HEK293T (cell line): ENCODE measurements around the gene CCT3.
"Not testable (repeated sequence)": the region's sequence is repeated elsewhere in the genome, so short reads cannot be mapped to it uniquely, and the experiment has no call there.

ENCODE experiments used
- CTCF ChIA-PET: fragments of 350-600 bp; formaldehyde crosslinking; extraction: SDS; loops from one replicate; lab custom pipeline; 2021; ENCODE audit warnings: antibody characterized with exemption, inconsistent platforms; lab: Yijun Ruan, JAX
- POLR2A ChIA-PET: fragments of 350-600 bp; formaldehyde crosslinking; extraction: SDS; loops from one replicate; lab custom pipeline; 2020; ENCODE audit warnings: antibody characterized with exemption, inconsistent platforms; lab: Yijun Ruan, JAX
- DNase-seq: peaks from one replicate; pipeline ENCODE4 v3.0.0; 2012; ENCODE audit warnings: mixed read lengths; ENCODE audit errors: extremely low spot score
- ARNT ChIP-seq: fragments of 450-650 bp; IDR thresholded peaks from 2 replicates; pipeline ENCODE4 v1.6.1; 2017; ENCODE audit warnings: mild to moderate bottlenecking
- BHLHE40 ChIP-seq: fragments of 450-650 bp; IDR thresholded peaks from 2 replicates; pipeline ENCODE4 v1.6.1; 2016; ENCODE audit warnings: mild to moderate bottlenecking, moderate library complexity, borderline replicate concordance
- CTBP1 ChIP-seq: fragments of 450-650 bp; IDR thresholded peaks from 2 replicates; pipeline ENCODE4 v1.6.1; 2016; ENCODE audit warnings: borderline replicate concordance
- ELF4 ChIP-seq: fragments of 450-650 bp; IDR thresholded peaks from 2 replicates; pipeline ENCODE4 v1.6.1; 2017; ENCODE audit warnings: antibody characterized with exemption
- FOXA1 ChIP-seq: fragments of 450-650 bp; IDR thresholded peaks from 2 replicates; pipeline ENCODE4 v1.6.1; 2016; ENCODE audit warnings: mild to moderate bottlenecking
- FOXK2 ChIP-seq: fragments of 450-650 bp; IDR thresholded peaks from 2 replicates; pipeline ENCODE4 v1.6.1; 2016; ENCODE audit warnings: mild to moderate bottlenecking
- FOXM1 ChIP-seq: fragments of 450-650 bp; IDR thresholded peaks from 2 replicates; pipeline ENCODE4 v1.6.1; 2017; ENCODE audit warnings: mild to moderate bottlenecking, borderline replicate concordance
- HDGF ChIP-seq: fragments of 450-650 bp; IDR thresholded peaks from 2 replicates; pipeline ENCODE4 v1.6.1; 2017; ENCODE audit warnings: antibody characterized with exemption, borderline replicate concordance
- L3MBTL2 ChIP-seq: fragments of 450-650 bp; conservative IDR thresholded peaks from 2 replicates; pipeline ENCODE4 v1.6.1; 2016; ENCODE audit warnings: mild to moderate bottlenecking
- LEF1 ChIP-seq: fragments of 450-650 bp; IDR thresholded peaks from 2 replicates; pipeline ENCODE4 v1.6.1; 2017; ENCODE audit warnings: mild to moderate bottlenecking, borderline replicate concordance
- NFRKB ChIP-seq: fragments of 450-650 bp; IDR thresholded peaks from 2 replicates; pipeline ENCODE4 v1.6.1; 2016; ENCODE audit warnings: mild to moderate bottlenecking, moderate library complexity
- SP1 ChIP-seq: fragments of 450-650 bp; IDR thresholded peaks from 2 replicates; pipeline ENCODE4 v1.6.1; 2017
- SUZ12 ChIP-seq: fragments of 450-650 bp; IDR thresholded peaks from 2 replicates; pipeline ENCODE4 v1.6.1; 2016; ENCODE audit warnings: mild to moderate bottlenecking
- TARDBP ChIP-seq: fragments of 450-650 bp; IDR thresholded peaks from 2 replicates; pipeline ENCODE4 v1.6.1; 2016
- ZNF384 ChIP-seq: fragments of 450-650 bp; IDR thresholded peaks from 2 replicates; pipeline ENCODE4 v1.6.1; 2016

The CCT3 gene

DNA sequence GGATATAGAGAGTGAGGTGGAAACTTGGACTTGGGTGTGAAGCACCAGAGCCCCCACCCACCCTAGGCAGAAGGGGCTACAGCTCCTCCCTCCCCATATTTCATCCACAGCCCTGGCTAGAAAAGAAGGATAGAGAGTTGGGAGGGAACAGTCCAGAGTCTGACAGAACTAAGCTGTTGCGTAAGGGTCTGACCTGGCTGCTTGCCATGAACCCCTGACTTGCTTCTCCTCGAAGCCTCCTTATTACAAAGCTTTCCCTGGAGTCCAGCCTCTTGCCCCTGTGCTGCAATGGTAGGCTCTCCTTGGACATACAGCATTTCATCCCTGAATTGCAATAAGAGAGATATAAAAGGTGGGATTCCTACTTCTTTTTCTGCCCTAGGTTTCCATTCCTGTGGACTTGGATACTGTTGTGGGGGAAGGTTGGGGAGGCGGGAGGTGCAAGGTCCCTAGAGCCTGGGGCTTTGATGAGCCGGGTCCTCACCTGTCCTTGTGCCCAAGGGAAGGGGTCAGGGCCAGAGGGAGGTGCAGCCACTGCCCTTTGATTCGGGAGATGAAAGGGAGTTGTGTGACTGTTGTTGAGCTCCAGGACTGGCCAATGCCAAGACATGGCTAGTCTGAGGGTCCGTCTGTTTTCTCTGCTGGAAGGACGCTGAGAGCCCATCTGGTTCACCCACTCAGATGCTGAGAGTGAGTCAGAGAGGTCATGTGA lies 33.6 kb upstream of the CCT3 start:
- no peak for DNase-seq
- TF ChIP-seq ARNT (no peak), ZNF384 (no peak), NFRKB (no peak)
- POLR2A ChIA-PET = interaction anchor here (0.9 to 1.7 kb wide), 2 partner anchors 12 to 89 kb away, joined by 3 to 5 read pairs; partner anchors contain the start of gene SMG5
- CTCF ChIA-PET = interaction anchor here (0.6 to 4.3 kb wide), 5 partner anchors 12 to 118 kb away, joined by 3 to 18 read pairs (median 3); no protein-coding TSS in a partner anchor

DNA sequence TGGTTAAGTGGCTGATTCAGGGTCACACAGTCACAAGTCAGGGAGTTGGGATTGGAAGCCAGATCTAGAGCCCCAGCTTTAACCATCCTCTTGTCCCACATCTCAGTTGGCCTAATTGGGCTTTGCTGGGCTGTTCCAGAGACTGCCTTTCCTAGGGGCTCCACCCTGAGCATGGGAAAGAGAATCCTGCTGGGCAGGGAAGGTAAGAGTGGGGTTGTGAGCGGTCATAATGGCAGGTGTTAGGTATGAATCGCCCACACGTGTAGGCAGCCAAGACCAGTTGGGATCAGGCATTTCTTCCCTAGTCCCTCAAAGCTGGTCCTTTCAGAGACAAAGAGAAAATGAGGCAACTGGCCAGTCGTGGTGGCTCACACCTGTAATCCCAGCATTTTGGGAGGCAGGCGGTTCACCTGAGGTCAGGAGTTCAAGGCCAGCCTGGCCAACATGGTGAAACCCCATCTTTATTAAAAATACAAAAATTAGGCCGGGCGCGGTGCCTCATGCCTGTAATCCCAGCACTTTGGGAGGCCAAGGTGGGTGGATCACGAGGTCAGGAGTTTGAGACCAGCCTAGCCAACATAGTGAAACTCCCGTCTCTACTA lies 31.7 kb upstream of the CCT3 start:
- POLR2A ChIA-PET, DNase-seq, CTCF ChIA-PET: not testable (repeated sequence)

DNA sequence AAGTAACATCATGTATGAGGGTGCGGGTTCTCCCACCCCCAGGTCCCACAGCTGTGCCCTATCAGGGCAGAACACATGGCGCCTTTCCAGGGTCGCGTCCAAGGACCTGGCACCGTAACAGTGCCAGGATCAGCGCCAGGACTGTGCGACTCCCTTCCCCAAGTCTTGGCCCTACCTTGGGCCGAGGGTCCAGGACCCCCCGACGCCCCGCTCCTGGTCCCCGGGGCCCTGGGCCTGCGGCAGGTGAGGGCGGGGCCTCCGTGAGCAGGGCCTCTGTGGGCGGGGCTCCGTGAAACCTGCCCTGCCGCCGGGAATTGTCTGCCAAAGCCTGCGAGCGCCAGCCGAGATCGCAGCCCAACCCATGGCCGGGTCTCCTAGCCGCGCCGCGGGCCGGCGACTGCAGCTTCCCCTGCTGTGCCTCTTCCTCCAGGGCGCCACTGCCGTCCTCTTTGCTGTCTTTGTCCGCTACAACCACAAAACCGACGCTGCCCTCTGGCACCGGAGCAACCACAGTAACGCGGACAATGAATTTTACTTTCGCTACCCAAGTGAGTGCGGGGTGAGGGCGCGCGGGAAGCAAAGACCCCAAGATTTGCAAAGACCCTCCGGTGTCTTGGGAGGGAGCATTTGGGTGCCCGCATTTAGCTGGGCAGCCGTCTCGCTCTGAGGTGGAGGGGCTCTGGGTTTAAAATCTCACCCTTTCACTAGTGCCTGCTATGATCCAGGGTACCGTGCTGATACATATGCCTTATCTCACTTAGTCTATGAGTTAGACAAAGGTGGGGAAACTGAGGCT lies 31.0 kb upstream of the CCT3 start, which contains the start of gene RHBG:
RHBG (plus strand) TSS at position 323 of the 796 bp plus-strand sequence; CDS start at position 362, 39 bp downstream.
- TF ChIP-seq L3MBTL2 = no peak
- ChIA-PET CTCF (no interaction called here), POLR2A (no interaction called here)
- DNase-seq = no peak

DNA sequence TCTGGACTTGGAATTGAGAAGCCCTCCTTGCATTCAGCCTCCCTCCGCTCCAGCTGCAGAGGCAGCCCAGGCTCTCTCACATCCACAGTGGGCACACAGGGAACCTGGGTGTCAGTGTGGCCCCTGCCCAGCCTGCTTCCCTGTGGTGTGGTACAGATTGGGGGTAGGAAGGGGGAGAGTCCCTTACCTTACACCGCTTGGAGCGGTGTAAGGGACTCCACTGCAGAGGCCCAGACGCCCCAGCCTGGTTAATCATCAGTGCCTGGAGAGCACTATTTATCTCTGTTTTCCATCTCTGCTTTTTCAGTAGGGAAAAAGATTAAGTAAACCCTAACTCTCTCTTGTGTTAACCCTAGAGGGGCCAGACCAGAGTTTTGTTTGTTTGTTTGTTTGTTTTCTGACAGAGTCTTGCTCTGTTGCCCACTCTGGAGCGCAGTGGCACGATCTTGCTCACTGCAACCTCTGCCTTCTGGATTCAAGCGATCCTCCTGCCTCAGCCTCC lies 30.1 kb upstream of the CCT3 start:
- no peak for DNase-seq
- TF ChIP-seq LEF1 (no peak), FOXK2 (no peak), CTBP1 (no peak), BHLHE40 (no peak), ARNT (no peak), FOXM1 (no peak), L3MBTL2 (no peak), HDGF (no peak), SUZ12 (no peak), SP1 (no peak), TARDBP (no peak), ELF4 (no peak), ZNF384 (no peak), FOXA1 (no peak)
- CTCF ChIA-PET = no interaction called here
- POLR2A ChIA-PET = no interaction called here

DNA sequence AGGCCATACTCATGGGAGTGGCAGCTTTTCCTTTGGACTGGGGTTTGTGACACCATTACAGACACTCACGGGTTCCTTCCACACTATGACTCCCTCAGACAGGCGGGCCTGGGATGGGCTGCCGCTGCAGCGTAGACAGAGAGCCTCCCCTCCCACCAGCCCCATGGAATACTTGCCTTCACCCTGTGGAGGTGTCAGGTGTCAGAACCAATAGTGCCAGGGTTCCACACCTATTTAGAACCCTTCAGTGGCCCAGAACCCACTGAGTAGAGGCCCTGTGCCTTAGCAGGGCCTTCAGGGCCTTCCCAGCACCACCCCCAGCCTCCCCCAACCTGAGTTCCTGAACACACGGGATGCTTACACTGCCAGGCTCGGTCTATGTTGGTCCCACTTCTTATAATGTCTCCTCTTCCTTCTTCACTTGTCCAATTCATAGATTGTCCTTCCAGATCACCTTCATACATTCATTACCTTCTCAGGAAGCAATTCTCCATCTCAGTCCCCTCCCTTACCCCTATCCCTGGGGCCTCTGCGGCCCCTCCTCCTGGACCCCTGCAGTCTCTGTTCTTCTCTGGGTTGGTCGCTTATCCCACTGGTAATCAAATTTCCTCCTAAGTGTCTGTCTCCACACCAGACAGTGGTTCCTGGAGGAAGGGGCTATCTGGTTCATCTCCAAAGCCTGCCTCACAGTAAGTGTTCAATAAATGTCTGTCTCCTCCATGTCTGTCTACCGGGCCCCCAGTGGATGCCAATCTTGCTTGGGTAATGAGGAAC lies 29.5 kb upstream of the CCT3 start:
- TF ChIP-seq FOXA1 = no peak
- TF ChIP-seq FOXM1 = no peak
- no peak for TF ChIP-seq BHLHE40

DNA sequence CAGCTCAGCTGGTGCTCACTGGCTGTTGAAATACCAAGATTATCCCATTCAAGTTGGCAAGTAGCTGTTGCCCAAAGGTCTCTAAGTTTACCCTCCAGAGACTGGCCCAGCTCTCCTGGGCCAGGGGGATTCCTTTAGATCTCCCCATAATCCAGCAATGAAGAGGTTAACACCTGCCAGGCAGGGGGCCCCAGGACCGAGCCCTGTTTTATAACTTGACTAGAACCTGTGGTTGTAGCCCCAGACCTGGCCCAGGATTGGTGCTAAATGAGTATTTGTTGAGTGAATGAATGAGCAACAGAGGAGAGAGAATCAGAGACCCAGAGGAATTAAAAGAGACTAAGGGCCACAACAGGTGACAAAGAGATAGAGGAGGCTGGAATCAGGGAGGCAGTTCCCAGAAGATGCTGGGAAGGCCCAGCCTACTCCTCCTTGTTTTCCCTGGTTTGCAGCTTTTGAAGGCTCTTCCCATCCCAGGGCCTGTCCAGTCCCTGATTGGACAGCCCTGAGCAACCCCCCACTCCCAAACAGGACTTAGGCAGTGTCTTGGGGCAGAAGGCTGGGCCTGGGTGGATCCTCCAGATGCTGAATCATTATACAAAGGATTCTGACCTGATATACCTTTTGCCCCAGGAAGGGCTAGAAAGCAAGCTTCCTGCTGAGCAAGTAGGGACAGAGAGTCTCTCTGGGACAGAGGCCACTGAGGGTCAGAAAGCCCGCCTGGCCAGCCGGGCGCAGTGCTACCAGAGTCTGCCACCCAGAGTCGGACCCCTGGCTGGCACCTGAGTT lies 28.5 kb upstream of the CCT3 start:
- DNase-seq = no peak
- CTCF ChIA-PET = interaction anchor here (0.9 kb wide), 1 partner anchor 20 kb away, joined by 4 read pairs; no protein-coding TSS in a partner anchor
- POLR2A ChIA-PET = interaction anchor here (1.0 kb wide), 1 partner anchor 29 kb away, joined by 3 read pairs; the partner anchor contains the start of gene CCT3
- TF ChIP-seq BHLHE40 (no peak), SP1 (no peak), ELF4 (no peak), FOXK2 (no peak), HDGF (no peak)

More for the DNA sequence above, 29.5 kb upstream of the CCT3 start:
- POLR2A ChIA-PET = interaction anchor here (1.0 kb wide), 1 partner anchor 30 kb away, joined by 3 read pairs; the partner anchor contains the start of gene CCT3
- CTCF ChIA-PET = no interaction called here
- DNase-seq = no peak

DNA sequence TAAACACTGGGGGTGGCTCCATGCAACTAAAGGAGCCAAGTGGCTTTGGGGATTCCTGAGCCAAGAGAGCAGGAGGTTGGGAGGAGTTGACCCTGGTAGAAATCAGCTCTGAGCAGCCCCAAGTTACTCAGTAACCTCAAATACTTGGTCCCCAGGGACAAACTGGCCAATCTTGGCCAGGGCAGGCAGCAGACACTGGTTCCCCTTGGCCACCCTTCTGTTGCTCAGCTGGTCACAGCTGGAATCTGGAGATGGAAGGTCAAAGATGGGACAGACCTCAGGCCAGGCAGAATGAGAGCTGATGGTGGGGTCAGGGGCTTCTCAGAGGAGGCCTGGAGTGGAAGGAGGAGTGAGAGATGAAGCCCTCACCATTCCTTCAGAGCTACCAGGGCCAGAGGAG lies 27.7 kb upstream of the CCT3 start:
- TF ChIP-seq L3MBTL2 (no peak), TARDBP (no peak), ARNT (no peak)
- DNase-seq = no peak
- CTCF ChIA-PET = interaction anchor here (0.9 kb wide), 1 partner anchor 20 kb away, joined by 4 read pairs; no protein-coding TSS in a partner anchor
- POLR2A ChIA-PET = interaction anchor here (2.4 kb wide), 1 partner anchor 28 kb away, joined by 9 read pairs; the partner anchor contains the start of genes CCT3 and TSACC
